B cell (primary cell): Measurements from ENCODE around the gene PET100. TPM values are rescaled to one million over a fixed set of nuclear protein-coding genes. Genes with fewer than 3 reads are reported as not detected.

Source experiments
- ATAC-seq: fragments of 200-7000 bp; cut with Tn5 transposase; one replicate; pipeline ENCODE4 v1.10.0; 2021; ENCODE audit warnings: low read depth, mild to moderate bottlenecking, moderate number of reproducible peaks, moderate library complexity
- CTCF ChIA-PET: fragments of 350-600 bp; sonication (Branson Sonifier 250); formaldehyde crosslinking; loops from one replicate; lab custom pipeline; 2021; ENCODE audit warnings: antibody characterized with exemption, inconsistent platforms; lab: Charles Lee
- POLR2A ChIA-PET: fragments of 350-600 bp; sonication (Branson Sonifier 250); formaldehyde crosslinking; loops from one replicate; lab custom pipeline; 2021; ENCODE audit warnings: antibody characterized with exemption; lab: Charles Lee
- DNase-seq: peaks from one replicate; pipeline ENCODE4 v3.0.0; 2013
- H2AFZ ChIP-seq: 2 replicates; pipeline ENCODE4 v1.6.1; 2012; ENCODE audit warnings: mild to moderate bottlenecking, low read depth, low read length; ENCODE audit not compliant: insufficient read depth, poor library complexity, severe bottlenecking
- H3K27ac ChIP-seq, 2 donors: 1 replicate in 1 of 2; 2 replicates in 1 of 2; pipeline ENCODE4 v1.5.1; 2012 to 2013; ENCODE audit warnings: low read length in 2 of 2, mild to moderate bottlenecking in 2 of 2, moderate library complexity in 1 of 2
- H3K27me3 ChIP-seq, 4 experiments: fragments of 200-600 bp in 1 of 4; sonication (generic) in 1 of 4; replicated peaks in 1 of 4; 1 replicate in 2 of 4; 2 replicates in 2 of 4; pipeline versions ENCODE4 v1.6.1 to v1.7.0; 2013 to 2016; ENCODE audit warnings: low read length in 3 of 4, mild to moderate bottlenecking in 2 of 4, mixed read lengths in 1 of 4, moderate library complexity in 1 of 4; ENCODE audit not compliant: insufficient read depth in 4 of 4, control insufficient read depth in 3 of 4; ENCODE audit errors: control extremely low read depth in 1 of 4
- H3K36me3 ChIP-seq, 2 experiments: replicated peaks in 1 of 2; 1 replicate in 1 of 2; 2 replicates in 1 of 2; pipeline versions ENCODE4 v1.6.1 to v1.7.1; 2013; ENCODE audit warnings: low read length in 1 of 2; ENCODE audit not compliant: insufficient read depth in 2 of 2, control insufficient read depth in 1 of 2; ENCODE audit errors: control extremely low read depth in 1 of 2, extremely low read depth in 1 of 2
- H3K4me1 ChIP-seq, 2 donors: fragments of 200-600 bp in 1 of 2; sonication (generic) in 1 of 2; 1 replicate in 1 of 2; 2 replicates in 1 of 2; pipeline versions ENCODE4 v1.5.1 to v1.6.1; 2013 to 2017; ENCODE audit warnings: low read length in 2 of 2; ENCODE audit not compliant: control insufficient read depth in 2 of 2, insufficient read depth in 2 of 2
- H3K4me2 ChIP-seq: replicated peaks from 2 replicates; pipeline ENCODE3; 2012; ENCODE audit warnings: mild to moderate bottlenecking, low read depth, low read length; ENCODE audit not compliant: poor library complexity, severe bottlenecking
- H3K4me3 ChIP-seq, 5 experiments: fragments of 200-600 bp in 1 of 5; sonication (generic) in 1 of 5; 1 replicate in 3 of 5; 2 replicates in 2 of 5; pipeline versions ENCODE4 v1.5.1 to v1.7.0; 2011 to 2016; ENCODE audit warnings: low read length in 4 of 5, mild to moderate bottlenecking in 4 of 5, low read depth in 2 of 5, control low read depth in 1 of 5, moderate library complexity in 1 of 5; ENCODE audit not compliant: insufficient read depth in 1 of 5; ENCODE audit errors: control extremely low read depth in 1 of 5, extremely low read depth in 1 of 5
- H3K79me2 ChIP-seq: fragments of 200-600 bp; sonication (generic); one replicate; pipeline ENCODE4 v1.6.0; 2016; ENCODE audit warnings: low read length; ENCODE audit not compliant: control insufficient read depth, insufficient read depth
- H3K9ac ChIP-seq: fragments of 200-600 bp; sonication (generic); 2 replicates; pipeline ENCODE4 v1.6.1; 2017; ENCODE audit warnings: mild to moderate bottlenecking, low read length, moderate library complexity
- H3K9me3 ChIP-seq, 3 donors: one replicate each; pipeline versions ENCODE4 v1.6.1 to v1.7.1; 2013; ENCODE audit warnings: low read length in 2 of 3; ENCODE audit not compliant: control insufficient read depth in 2 of 3, insufficient read depth in 1 of 3; ENCODE audit errors: control extremely low read depth in 1 of 3
- H4K20me1 ChIP-seq: 2 replicates; pipeline ENCODE4 v1.6.0; 2012; ENCODE audit warnings: mild to moderate bottlenecking, low read length; ENCODE audit not compliant: insufficient read depth, control insufficient read depth, poor library complexity, severe bottlenecking
- H3K27ac Mint-ChIP-seq: one replicate; pipeline ENCODE4 v1.8.0; 2021; ENCODE audit warnings: mixed read lengths
- H3K27me3 Mint-ChIP-seq: one replicate; pipeline ENCODE4 v1.8.0; 2021; ENCODE audit warnings: mixed read lengths
- H3K4me1 Mint-ChIP-seq: one replicate; pipeline ENCODE4 v1.8.0; 2021; ENCODE audit warnings: mixed read lengths
- H3K4me3 Mint-ChIP-seq: one replicate; pipeline ENCODE4 v1.8.0; 2021; ENCODE audit warnings: mixed read lengths
- H3K9me3 Mint-ChIP-seq: one replicate; pipeline ENCODE4 v1.8.0; 2022; ENCODE audit warnings: mixed read lengths; ENCODE audit not compliant: insufficient read depth
- EZH2 ChIP-seq: IDR thresholded peaks from 2 replicates; pipeline ENCODE4 v1.6.1; 2012; ENCODE audit warnings: borderline replicate concordance, low read depth, mild to moderate bottlenecking, moderate library complexity, low read length; ENCODE audit not compliant: insufficient read depth, poor library complexity, severe bottlenecking
- WGBS: methylation state at CpG from one replicate; pipeline ENCODE4 v1.1.5; 2013; ENCODE audit warnings: missing lambda C conversion rate; ENCODE audit not compliant: insufficient coverage; 5-methylcytosine and 5-hydroxymethylcytosine counted together
- intact Hi-C: fragments of 100-400 bp; cut with micrococcal nuclease; formaldehyde crosslinking; loops from one replicate; pipeline ENCODE4 v1.10.0; 2022
- polyA plus RNA-seq: library from polyadenylated mRNA; depleted of rRNA; stranded (reverse); fragments of >200 nt; gene quantifications from 2 replicates; pipeline ENCODE4 v1.2.3, GENCODE V29; 2012
- total RNA-seq, 2 donors: library from RNA; stranded (reverse); fragments of 120-200 nt in 1 of 2; gene quantifications; 1 replicate in 1 of 2; 2 replicates in 1 of 2; pipeline versions ENCODE4 v1.2.3 to v1.2.4, GENCODE V29; 2013 to 2022
- TF ChIP-seq, protein P1 (sequence below): fragments of 200-600 bp; IDR thresholded peaks from one replicate; pipeline ENCODE4 v1.8.0; 2022; ENCODE audit warnings: antibody characterized with exemption, mild to moderate bottlenecking

PET100 gene
- total and polyA plus RNA-seq, 2 donors (not counting 1 experiment from before 2014, with no cell fraction given), result 31.3 to 100 TPM

DNA sequence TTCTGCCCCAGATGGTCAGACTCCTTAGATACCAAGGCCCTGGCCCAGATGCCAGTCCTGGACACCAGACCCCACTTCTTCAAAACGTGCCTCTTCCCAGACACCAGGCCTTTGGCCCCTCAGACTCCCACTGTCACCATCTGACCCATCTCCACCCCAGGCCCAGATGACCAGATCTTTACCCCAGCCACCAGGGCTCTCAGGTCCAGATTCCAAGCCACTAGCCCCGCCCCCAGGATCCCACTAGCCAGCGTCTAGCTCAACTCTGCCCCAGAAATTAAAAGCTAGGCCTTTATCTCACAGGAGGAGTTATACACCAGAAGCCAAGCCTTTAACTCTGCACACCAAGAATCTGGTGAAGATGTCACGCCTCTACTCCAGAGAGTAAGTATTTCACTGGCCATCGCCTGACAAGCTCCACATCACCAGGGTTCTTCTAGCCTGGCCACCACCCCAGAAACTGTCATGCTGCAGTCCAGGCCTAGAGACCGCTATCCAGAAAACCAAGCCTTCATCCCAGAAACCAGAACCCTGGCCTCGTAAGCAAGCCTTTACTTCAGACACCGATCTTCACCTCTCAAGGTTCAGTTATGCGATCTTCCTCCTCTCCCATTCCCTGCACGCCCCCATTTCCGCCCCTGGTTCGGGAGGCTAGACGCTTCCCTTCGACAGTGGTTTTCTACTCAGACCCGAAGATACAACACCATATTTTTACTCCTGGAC is 843 bp upstream of the PET100 start:
- H3K27me3 ChIP-seq, result no peaks in the 10 kb centered on the region
- peaks cover 76% of the 10 kb centered on the region for H3K79me2 ChIP-seq
- peak overlapping the region; percentile 87 to 91 for H3K27ac ChIP-seq
- intact Hi-C loops, result loop anchor here (1.0 to 2.0 kb wide), 4 partner anchors 9 to 315 kb away; partner anchors contain the start of genes MCOLN1, PNPLA6, STXBP2 and TIMM44
- peak overlapping the region; percentile 84 for H3K4me2 ChIP-seq
- peak overlapping the region; percentile 78 to 100 (median 99) for H3K4me3 ChIP-seq
- peaks cover 40% of the 10 kb centered on the region for H3K4me1 Mint-ChIP-seq
- H3K36me3 ChIP-seq, result peaks cover 0 to 48% of the 10 kb centered on the region in 2 experiments
- TF ChIP-seq, protein P1, sequence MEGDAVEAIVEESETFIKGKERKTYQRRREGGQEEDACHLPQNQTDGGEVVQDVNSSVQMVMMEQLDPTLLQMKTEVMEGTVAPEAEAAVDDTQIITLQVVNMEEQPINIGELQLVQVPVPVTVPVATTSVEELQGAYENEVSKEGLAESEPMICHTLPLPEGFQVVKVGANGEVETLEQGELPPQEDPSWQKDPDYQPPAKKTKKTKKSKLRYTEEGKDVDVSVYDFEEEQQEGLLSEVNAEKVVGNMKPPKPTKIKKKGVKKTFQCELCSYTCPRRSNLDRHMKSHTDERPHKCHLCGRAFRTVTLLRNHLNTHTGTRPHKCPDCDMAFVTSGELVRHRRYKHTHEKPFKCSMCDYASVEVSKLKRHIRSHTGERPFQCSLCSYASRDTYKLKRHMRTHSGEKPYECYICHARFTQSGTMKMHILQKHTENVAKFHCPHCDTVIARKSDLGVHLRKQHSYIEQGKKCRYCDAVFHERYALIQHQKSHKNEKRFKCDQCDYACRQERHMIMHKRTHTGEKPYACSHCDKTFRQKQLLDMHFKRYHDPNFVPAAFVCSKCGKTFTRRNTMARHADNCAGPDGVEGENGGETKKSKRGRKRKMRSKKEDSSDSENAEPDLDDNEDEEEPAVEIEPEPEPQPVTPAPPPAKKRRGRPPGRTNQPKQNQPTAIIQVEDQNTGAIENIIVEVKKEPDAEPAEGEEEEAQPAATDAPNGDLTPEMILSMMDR, result no peak
- no peak for TF ChIP-seq EZH2
- no peaks in the 10 kb centered on the region for H3K27me3 Mint-ChIP-seq
- H3K9me3 Mint-ChIP-seq, result no peaks in the 10 kb centered on the region
- H4K20me1 ChIP-seq, result peaks cover 41% of the 10 kb centered on the region
- ChIA-PET POLR2A (interaction anchor here (0.6 to 1.2 kb wide), 3 partner anchors 13 to 565 kb away, joined by 3 to 7 read pairs (median 6); partner anchors contain the start of gene TIMM44), CTCF (interaction anchor here (0.6 to 1.6 kb wide), 4 partner anchors 24 to 952 kb away, joined by 3 to 10 read pairs (median 4); no protein-coding TSS in a partner anchor)
- no peak for DNase-seq
- peak overlapping the region; percentile 99 for H3K9ac ChIP-seq
- peak overlapping the region; percentile 87 for H2AFZ ChIP-seq
- WGBS, result 7% methylated on average over 14 of the region's 15 CpGs
- peaks cover 0 to 3% (median 0%) of the 10 kb centered on the region in 3 donors for H3K9me3 ChIP-seq
- peak overlapping the region; percentile 92 for H3K4me3 Mint-ChIP-seq
- H3K4me1 ChIP-seq, result peaks cover 19 to 31% of the 10 kb centered on the region in 2 donors
- H3K27ac Mint-ChIP-seq, result peak overlapping the region; percentile 95
- ATAC-seq, result no peak

DNA sequence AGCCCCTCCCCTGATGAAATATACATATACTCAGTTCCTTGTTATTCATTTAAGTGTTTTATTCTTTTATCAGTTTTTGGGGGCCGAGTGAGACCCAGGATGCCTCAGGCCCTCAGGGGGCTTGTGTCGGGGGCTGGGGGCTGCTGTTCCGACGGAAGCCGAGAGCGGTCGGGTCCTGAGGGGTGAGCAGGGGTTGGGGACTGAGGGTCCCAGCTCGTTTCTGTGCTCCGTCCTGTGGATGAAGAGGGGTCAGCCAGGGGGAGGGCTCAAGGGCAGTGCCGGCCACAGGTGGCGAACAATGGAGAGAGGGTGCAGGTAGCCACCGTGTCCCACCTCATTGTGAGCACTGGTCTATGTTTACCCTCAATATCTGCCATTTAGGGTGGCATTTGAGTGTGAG is 2.0 kb downstream of the PET100 start:
- Histone ChIP-seq H4K20me1 (peaks cover 21% of the 10 kb centered on the region), H3K4me1 (peaks cover 26 to 40% of the 10 kb centered on the region in 2 donors), H3K27me3 (no peaks in the 10 kb centered on the region), H3K4me2 (no peak overlapping the region), H3K27ac (no peak overlapping the region), H3K79me2 (peaks cover 88% of the 10 kb centered on the region), H2AFZ (no peak overlapping the region), H3K36me3 (peaks cover 0 to 23% of the 10 kb centered on the region in 2 experiments), H3K9ac (no peak overlapping the region), H3K9me3 (peaks cover 0 to 8% (median 0%) of the 10 kb centered on the region in 3 donors), H3K4me3 (no peak overlapping the region)
- Mint-ChIP-seq H3K27me3 (no peaks in the 10 kb centered on the region), H3K27ac (peak overlapping the region; percentile 41), H3K4me1 (peaks cover 57% of the 10 kb centered on the region), H3K4me3 (peak overlapping the region; percentile 23), H3K9me3 (no peaks in the 10 kb centered on the region)
- POLR2A ChIA-PET, result no interaction called here
- CTCF ChIA-PET, result no interaction called here
- TF ChIP-seq, protein P1, result no peak
- TF ChIP-seq EZH2, result no peak
- no peak for DNase-seq
- WGBS, result 98% methylated on average over 7 of the region's 12 CpGs
- intact Hi-C loops, result no loop called here
- ATAC-seq, result no peak
